NCI-H1105 (cell line): Measurements from ENCODE around the gene POLR2L.

ENCODE experiments used
- DNase-seq: peaks from one replicate; lab custom pipeline; 2025; lab: John Stamatoyannopoulos, UW

Gene POLR2L

GRCh38 chr11:838441-839279 is 3.7 kb downstream of the POLR2L start:
- no peak for DNase-seq

GRCh38 chr11:837990-838307 is 4.4 kb downstream of the POLR2L start:
- no peak for DNase-seq

GRCh38 chr11:837189-837989 is 4.9 kb downstream of the POLR2L start:
- no peak for DNase-seq

GRCh38 chr11:836700-837099 is 5.6 kb downstream of the POLR2L start:
- DNase-seq, result no peak

GRCh38 chr11:836274-836673 is 6.1 kb downstream of the POLR2L start:
- no peak for DNase-seq

GRCh38 chr11:834371-835316 is 7.7 kb downstream of the POLR2L start:
- DNase-seq, result no peak

GRCh38 chr11:833849-834311 is 8.4 kb downstream of the POLR2L start:
- DNase-seq, result no peak

GRCh38 chr11:833114-833791 is 9.1 kb downstream of the POLR2L start:
- DNase-seq, result peak; percentile 27

- DNase-seq, result peak; percentile 46
These were observed 9.7 kb downstream of the POLR2L start, which contains the start of gene CD151 for GRCh38 chr11:832529-833113. TSS of gene CD151 (plus strand) at chr11:832952. CDS start at chr11:836070, 3,118 bp downstream.

GRCh38 chr11:831961-832528 is 10.3 kb downstream of the POLR2L start:
- DNase-seq, result no peak

- DNase-seq, result no peak
These were observed 11.0 kb downstream of the POLR2L start for GRCh38 chr11:831118-831864.

GRCh38 chr11:830295-831117 is 11.8 kb downstream of the POLR2L start:
- DNase-seq, result peak; percentile 86

GRCh38 chr11:829847-830294 is 12.5 kb downstream of the POLR2L start:
- no peak for DNase-seq

- no peak for DNase-seq
These were observed 13.0 kb downstream of the POLR2L start for GRCh38 chr11:829176-829846.

GRCh38 chr11:828506-829175 is 13.7 kb downstream of the POLR2L start:
- no peak for DNase-seq

- no peak for DNase-seq
These were observed 14.5 kb downstream of the POLR2L start, which contains the start of gene CRACR2B for GRCh38 chr11:827897-828192. TSS of gene CRACR2B (plus strand) at chr11:827919. CDS start at chr11:828608, 689 bp downstream.

- DNase-seq, result no peak
These were observed 15.0 kb downstream of the POLR2L start for GRCh38 chr11:827146-827896.
